AG04450 (cell line): ENCODE results near the gene NET1. TPM values are rescaled to one million over a fixed set of nuclear protein-coding genes. Genes with fewer than 3 reads are reported as not detected.

Experiments used
- CTCF ChIA-PET: fragments of 300-600, 350-600 bp; formaldehyde crosslinking; extraction: SDS; loops from one replicate; lab custom pipeline; 2022; ENCODE audit warnings: antibody characterized with exemption, inconsistent platforms; lab: Charles Lee
- POLR2A ChIA-PET: fragments of 350-600 bp; formaldehyde crosslinking; extraction: SDS; loops from one replicate; lab custom pipeline; 2021; ENCODE audit warnings: antibody characterized with exemption, inconsistent platforms; lab: Yijun Ruan, JAX
- DNase-seq: peaks from one replicate; pipeline ENCODE4 v3.0.0-alpha.2; 2011; ENCODE audit warnings: low read depth, low spot score
- H3K27ac ChIP-seq: one replicate; pipeline ENCODE4 v1.5.1; 2012; ENCODE audit warnings: low read depth, low read length, control low read depth
- H3K27me3 ChIP-seq: one replicate; pipeline ENCODE4 v1.6.0; 2012; ENCODE audit warnings: low read length; ENCODE audit not compliant: control insufficient read depth, insufficient read depth
- H3K4me3 ChIP-seq: 2 replicates; pipeline ENCODE4 v1.5.1; 2011; ENCODE audit warnings: mild to moderate bottlenecking, low read depth, low read length, control low read depth
- H3K9me3 ChIP-seq: 2 replicates; pipeline ENCODE4 v1.5.1; 2012; ENCODE audit warnings: low read length; ENCODE audit not compliant: control insufficient read depth, insufficient read depth
- polyA plus RNA-seq: library from polyadenylated mRNA; depleted of rRNA; stranded (reverse); fragments of >200 nt; gene quantifications from 2 replicates; pipeline ENCODE4 v1.2.3, GENCODE V29; 2011
- TF ChIP-seq, protein P1 (sequence below): IDR thresholded peaks from 2 replicates; pipeline ENCODE4 v1.5.1; 2011; ENCODE audit warnings: low read depth, low read length, control low read depth, inconsistent platforms

NET1 gene
- polyA plus RNA-seq, 1 experiment, result 46.8 TPM

DNA sequence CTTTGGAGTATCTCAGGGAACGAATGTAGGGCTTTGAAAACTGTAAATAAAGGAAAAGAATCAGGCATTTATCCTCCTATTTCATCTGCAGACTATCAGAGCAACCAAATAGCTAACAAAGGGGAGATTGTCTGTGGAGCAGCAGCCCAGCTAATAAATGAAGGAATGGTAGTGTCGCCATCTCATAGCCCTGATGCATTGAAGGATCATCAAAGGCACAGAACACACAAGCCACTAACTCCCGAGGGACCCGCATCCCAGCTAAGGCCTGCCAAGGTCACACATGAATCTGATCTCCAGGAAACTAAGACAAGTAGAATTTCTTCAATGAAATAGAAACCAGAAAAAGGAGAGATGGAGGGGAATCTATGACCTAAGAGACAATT is 48.8 kb downstream of the NET1 start:
- H3K4me3 ChIP-seq, result no peak overlapping the region
- H3K27ac ChIP-seq, result no peak overlapping the region
- POLR2A ChIA-PET, result no interaction called here
- TF ChIP-seq, protein P1, sequence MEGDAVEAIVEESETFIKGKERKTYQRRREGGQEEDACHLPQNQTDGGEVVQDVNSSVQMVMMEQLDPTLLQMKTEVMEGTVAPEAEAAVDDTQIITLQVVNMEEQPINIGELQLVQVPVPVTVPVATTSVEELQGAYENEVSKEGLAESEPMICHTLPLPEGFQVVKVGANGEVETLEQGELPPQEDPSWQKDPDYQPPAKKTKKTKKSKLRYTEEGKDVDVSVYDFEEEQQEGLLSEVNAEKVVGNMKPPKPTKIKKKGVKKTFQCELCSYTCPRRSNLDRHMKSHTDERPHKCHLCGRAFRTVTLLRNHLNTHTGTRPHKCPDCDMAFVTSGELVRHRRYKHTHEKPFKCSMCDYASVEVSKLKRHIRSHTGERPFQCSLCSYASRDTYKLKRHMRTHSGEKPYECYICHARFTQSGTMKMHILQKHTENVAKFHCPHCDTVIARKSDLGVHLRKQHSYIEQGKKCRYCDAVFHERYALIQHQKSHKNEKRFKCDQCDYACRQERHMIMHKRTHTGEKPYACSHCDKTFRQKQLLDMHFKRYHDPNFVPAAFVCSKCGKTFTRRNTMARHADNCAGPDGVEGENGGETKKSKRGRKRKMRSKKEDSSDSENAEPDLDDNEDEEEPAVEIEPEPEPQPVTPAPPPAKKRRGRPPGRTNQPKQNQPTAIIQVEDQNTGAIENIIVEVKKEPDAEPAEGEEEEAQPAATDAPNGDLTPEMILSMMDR, result no peak
- CTCF ChIA-PET, result interaction anchor here (0.9 to 1.4 kb wide), 4 partner anchors 9 to 169 kb away, joined by 3 to 9 read pairs (median 5); no protein-coding TSS in a partner anchor
- DNase-seq, result no peak
- no peaks in the 10 kb centered on the region for H3K9me3 ChIP-seq
- no peaks in the 10 kb centered on the region for H3K27me3 ChIP-seq

DNA sequence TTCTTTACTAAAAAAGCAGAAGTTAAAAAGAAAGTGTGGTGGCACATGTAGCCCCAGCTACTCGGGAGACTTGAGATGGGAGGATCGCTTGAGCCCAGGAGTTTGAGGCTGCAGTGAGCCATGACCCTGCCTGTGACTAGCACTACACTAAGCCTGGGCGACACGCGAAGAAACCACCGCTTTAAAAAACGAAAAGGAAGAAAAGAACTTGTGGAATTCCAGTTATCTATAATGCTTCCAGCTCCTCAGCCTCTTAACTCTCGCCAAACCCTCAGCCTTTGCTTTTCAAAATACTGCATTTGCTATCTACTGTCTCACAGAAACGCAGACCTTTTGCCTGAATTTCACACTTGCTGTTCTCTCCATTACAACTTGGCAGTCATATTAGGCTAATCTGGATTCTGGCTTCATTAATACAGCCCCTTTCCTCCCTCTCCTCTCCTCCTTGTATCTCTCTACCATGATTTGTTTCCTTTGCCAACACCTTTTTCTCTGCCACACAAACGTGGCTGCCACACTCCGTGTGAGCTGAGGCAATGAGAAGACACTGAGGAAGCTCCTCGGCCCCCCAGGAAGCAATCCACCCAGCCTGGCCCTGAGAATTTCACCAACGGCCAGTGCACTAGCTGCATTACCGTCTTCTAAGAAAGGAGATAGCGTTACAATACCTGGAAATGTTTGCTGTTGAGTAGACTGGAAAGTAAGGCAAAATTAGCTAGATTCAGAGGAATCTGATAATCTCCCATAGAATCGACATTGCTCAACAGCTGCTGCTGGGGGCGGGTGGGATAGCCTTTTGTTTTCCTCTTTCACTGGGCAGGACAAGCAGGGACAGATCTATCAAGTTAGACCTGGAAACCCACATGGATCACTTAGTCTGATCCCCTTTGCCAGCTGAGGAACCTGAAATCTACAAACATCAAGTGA is 49.8 kb downstream of the NET1 start:
- TF ChIP-seq, protein P1, result no peak
- Histone ChIP-seq H3K9me3 (no peaks in the 10 kb centered on the region), H3K27ac (no peak overlapping the region), H3K4me3 (no peak overlapping the region), H3K27me3 (no peaks in the 10 kb centered on the region)
- ChIA-PET CTCF (interaction anchor here (0.6 to 2.7 kb wide), 5 partner anchors 20 to 168 kb away, joined by 4 to 13 read pairs (median 7); no protein-coding TSS in a partner anchor), POLR2A (interaction anchor here (0.5 to 0.6 kb wide), 2 partner anchors 160 to 351 kb away, joined by 4 to 5 read pairs; partner anchors contain the start of gene GDI2)
- no peak for DNase-seq

DNA sequence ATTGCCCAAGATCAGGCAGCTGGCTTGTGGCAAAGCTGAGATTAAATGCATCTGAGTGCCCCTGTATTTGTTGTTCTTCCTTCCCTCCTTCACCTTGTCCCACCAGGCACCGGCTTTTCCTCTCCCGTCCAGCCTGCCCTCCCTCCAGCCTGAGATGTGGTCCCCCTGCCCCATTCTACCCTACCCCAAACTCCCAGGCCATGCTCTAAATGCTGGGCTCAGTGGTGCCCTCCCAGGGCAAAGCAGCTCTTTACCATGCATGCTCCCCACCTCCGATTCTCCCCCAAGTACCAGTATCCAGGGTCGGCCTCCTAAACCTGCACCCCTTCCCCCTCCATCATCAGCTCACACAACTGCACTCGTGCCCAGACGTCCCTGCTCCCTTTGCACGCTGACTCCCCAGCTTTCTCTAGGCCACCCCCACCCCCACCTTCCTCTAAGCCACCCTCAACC is 50.5 kb downstream of the NET1 start:
- no peaks in the 10 kb centered on the region for H3K27me3 ChIP-seq
- H3K4me3 ChIP-seq, result no peak overlapping the region
- ChIA-PET CTCF (interaction anchor here (0.6 to 2.7 kb wide), 4 partner anchors 21 to 167 kb away, joined by 3 to 13 read pairs (median 8); no protein-coding TSS in a partner anchor), POLR2A (interaction anchor here (0.5 kb wide), 1 partner anchor 159 kb away, joined by 5 read pairs; no protein-coding TSS in a partner anchor)
- H3K27ac ChIP-seq, result no peak overlapping the region
- no peaks in the 10 kb centered on the region; the same call in 1 of the 2 replicates for H3K9me3 ChIP-seq
- TF ChIP-seq, protein P1, result no peak
- no peak for DNase-seq

DNA sequence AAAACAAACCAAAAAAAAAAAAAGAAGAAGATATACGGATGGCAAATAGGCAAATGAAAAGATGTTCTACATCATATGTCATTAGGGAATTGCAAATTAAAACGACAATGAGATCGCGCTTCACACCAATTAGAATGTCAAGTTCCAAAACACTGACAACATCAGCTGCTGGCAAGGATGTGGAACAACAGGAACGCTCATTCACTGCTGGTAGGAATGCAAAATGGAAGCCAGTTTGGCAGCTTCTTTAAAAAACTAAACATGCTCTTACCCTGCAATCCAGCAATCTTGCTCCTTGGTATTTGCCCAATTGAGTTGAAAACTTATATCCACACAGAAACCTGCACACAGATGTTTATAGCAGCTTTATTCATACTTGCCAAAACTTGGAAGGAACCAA is 52.2 kb downstream of the NET1 start:
- no peak for DNase-seq
- ChIA-PET POLR2A (no interaction called here), CTCF (interaction anchor here (2.7 kb wide), 1 partner anchor 158 kb away, joined by 13 read pairs; no protein-coding TSS in a partner anchor)
- Histone ChIP-seq H3K27me3 (no peaks in the 10 kb centered on the region), H3K4me3 (no peak overlapping the region), H3K9me3 (peaks cover 9% of the 10 kb centered on the region), H3K27ac (no peak overlapping the region)
- TF ChIP-seq, protein P1, result no peak
